Superior temporal gyrus (tissue), 1 donor: ENCODE results near the gene GGT1.
A peak's percentile ranks its signal among the peaks of the same experiment; 100 is the strongest.
"Not testable (repeated sequence)": the region's sequence is repeated elsewhere in the genome, so short reads cannot be mapped to it uniquely, and the experiment has no call there.

ENCODE experiments used
- DNase-seq: peaks from one replicate; pipeline ENCODE4 v3.0.0-alpha.2; 2016; ENCODE audit errors: extremely low spot score

GGT1 gene

DNA sequence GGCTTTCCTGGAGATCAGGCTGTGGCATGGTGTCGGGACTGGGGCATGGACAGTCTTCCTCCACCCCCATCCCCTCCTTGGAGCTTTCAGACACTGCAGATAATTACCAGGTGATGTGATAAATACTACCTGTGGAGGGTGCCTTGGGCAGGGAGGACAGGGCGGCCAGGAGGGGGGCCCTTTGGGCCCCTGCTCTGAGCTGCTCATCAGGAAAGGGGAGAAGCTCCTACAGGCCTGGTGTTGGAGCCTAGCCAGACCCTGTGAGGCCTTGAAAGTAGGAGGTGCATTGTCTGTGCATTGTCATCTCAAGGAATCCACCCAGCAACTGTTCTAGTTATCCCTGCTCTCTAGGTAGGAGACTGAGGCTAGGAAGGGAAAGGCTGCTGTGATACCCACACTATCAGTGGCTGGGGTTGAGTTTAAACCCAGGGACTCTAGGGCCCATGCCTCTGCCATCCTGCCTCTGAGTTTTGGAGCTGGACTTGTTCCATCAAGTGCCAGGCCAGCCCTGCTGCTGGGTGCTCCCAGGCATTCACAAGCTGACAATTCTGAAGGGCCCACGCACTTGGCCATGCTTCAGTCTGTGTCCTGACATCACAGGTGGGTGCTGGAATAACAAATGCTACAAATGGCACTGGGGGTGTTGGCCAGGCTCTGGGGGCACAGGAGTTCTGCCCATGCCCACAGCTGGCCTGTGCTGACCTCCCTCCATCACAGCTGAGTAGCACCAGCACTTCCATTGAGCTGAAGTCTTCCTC is 2.9 kb upstream of the GGT1 start:
- not testable (repeated sequence) for DNase-seq

DNA sequence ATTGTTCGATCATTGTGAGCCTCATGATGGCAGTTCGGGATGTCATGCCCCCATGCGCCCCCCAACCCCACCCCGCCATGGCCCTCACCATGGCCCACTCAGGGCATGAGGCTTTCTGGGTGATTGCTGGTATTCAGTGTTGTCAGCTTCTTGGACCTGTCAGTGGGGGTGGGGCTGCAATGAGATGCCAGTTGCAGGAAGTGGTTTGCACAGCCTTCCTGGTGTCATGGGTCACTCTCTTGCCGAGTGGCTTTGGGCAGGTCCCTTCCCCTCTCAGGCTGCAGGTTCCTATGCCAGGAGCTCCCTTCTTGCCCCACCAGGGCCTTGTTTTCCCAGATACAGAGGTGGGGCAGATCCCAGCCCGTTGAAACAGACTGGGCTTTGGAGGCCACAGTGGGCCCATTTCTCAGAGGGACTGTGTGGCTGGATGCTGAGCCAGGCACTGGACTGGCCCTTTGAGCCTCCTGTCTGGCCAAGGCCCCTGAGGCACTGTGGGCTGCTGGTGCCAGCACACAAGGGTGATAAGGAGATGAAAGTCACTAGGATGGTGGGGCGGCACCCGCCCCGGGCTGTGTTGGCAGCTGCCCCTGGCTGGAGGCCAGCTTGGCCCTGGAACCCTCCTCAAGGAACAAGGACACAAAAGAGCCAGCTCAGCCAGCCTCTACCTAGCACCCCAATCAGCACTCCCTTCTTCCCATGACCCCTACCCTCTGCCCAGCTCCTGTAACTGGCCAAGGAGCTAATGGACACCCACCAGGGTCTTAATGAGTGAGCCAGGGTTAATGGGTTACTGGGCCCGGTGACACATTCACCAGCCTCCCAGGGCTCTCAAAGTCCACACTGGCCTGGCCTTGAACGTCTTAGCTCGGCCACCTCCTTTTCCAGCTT is 1.5 kb upstream of the GGT1 start:
- DNase-seq, result no peak

DNA sequence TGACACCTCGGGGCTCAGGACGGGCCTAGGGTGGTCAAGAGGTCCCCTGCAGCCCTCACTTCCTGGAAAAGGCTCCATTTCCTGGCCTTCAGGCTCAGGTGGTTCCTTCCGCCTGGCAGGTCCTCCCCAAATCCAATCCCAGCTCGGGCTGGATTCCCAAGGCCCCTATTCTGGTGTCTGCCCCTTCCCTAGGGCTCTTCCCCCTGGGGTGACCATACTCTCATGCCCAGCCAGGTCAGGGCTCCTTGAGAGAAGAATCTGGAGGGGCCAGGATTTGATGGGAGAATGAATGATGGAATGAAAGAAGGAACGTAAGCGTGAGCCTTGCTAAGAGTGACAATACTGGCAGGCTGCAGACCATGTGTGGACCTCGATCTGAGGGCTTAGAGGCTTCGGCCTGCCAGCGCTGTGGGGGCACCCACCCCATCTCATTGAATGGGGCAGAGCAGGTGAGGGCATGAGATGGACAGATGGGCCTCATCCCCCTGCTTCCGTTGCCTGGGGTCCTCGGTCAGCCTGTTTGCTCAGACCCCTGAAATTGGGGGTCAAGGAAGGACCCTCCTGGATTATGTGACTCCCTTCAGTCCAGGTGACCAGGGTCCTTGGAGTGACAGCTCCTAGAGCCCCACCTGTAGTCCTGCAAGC is 766 bp upstream of the GGT1 start:
- DNase-seq, result not testable (repeated sequence)

DNA sequence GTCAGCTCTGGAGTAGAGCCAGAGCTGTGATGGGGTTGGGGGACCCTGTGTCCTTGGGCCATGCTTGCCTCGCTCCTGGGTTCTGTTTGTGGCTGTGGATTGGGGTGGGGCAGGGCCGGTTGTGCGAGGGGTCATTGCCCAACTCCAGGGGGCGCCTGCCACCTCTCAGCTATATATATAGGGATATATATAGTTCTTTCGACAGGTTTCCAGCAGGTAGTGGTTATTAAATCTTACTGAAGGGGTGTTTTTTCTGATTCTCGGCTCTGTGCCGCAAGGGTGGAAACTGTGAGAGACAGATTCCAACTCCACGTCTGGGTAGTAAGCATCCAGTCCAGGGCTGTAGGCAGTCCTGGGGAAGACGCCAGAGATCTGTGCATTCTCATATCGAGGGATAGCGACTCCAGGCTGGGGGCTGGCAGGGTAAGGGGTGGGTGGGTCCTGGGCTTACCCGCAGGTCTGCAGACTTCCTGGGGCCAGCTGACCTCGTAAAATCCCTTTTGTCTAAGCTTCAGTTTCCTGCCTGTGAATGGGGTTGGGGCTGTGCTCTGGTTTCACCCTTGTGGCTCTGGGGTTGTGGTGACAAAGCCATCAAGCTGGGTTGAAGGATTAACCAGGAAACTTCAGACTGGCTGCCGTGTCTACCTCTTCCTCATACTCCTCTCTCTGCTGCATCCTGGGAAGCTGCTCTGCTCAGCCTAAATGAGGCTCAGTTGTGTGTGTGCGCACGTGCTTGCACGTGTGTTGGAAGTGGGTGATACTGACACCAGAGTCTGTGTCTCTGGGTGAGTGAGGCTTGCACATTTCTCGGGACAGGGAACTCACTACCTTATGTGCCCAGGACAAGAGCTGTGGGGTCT is 1.0 kb downstream of the GGT1 start:
- not testable (repeated sequence) for DNase-seq

DNA sequence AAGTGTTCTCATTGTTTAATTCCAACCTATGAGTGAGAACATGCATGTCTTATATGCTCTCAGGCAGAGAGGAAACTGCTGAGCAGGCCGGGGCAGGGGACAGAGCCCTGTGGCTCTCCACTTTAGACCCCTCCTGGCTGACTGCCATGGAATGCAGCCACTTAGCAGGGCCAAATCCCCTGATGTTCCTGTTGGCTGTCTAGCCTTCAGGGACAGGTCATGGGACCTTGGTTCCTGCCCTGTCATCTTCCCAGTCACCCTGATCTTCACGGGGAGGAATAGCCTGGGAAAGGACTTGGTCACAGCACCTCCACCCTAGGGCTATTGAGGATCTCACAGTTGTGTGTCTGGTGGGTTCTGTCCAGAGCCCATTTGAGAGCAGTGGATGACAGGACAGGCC is 3.3 kb downstream of the GGT1 start:
- not testable (repeated sequence) for DNase-seq

DNA sequence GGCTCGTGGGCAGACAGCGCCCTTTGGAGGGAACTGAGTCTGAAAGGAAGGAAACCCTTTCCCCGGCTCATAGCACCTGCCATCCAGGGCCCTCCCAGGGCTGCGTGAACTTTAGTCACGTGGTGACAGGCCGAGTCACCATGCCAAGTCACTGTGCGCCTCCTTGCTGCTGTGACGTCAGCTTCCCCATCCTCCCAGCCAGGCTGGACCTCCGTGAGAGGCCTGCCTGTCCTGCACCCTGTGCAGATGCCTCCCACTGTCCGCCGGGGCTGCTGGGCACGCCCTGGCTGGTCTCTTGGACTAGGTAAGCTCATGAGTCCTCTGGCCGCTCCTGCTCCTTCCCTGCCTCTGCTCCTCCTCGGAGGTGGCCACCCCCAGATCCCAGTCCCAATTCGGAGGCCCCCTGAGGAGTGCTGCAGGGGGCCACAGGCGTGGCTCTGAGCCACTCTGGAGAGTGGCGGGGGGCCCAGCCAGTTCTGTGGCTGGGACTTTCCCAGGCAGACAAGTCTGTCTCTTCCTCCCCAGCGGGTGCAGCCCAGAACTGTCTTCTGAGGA is 4.5 kb downstream of the GGT1 start:
- not testable (repeated sequence) for DNase-seq

DNA sequence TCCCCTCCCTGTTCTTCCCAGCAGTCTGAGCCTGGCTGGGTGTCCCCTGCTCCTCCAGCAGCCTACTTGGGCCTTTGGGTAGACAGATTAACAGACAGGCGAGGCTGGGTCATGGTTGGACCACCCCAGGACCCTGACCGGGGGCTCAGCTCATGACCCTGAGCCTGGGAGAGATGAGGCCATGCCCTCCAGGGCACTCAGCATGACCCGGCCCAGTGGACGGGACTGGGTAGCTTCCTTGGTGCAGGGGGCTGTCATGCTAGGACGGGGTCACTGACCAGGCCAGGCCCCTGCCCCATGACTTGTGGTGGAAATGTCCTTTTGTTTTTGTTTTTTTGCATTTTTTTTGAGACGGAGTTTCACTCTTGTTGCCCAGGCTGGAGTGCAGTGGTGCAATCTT is 5.3 kb downstream of the GGT1 start:
- DNase-seq, result not testable (repeated sequence)

DNA sequence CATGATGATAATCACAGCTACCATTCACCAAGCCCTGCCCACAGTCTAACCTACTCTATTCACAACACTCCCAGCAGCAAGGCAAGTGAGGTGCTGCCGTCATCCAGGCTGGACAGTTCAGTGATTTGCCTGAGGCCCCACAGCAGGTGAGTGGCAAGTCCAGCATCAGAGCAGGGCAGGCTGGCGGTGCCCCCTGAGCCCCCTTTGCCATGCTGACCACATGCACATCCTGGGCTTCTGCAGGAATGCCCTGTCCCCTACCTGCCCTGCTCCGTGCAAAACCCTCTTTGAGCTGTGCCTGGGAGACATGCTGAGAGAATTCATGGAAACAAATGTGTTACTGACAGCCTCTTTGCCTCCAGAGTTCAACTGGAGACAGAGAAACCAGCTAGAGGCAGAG is 6.9 kb downstream of the GGT1 start:
- not testable (repeated sequence) for DNase-seq

DNA sequence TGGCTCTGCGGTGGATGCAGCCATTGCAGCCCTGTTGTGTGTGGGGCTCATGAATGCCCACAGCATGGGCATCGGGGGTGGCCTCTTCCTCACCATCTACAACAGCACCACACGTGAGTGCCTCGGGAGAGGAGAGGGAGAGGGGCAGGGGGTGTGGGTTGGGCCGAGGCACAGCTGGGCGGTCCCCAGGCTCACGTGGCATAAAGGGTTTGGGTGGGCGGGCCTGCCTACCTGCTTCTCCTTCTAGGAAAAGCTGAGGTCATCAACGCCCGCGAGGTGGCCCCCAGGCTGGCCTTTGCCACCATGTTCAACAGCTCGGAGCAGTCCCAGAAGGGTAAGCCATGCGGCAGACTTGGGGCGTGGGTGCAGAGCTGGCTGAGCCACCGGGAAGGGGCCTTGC is 11.8 kb downstream of the GGT1 start:
- DNase-seq, result not testable (repeated sequence)

DNA sequence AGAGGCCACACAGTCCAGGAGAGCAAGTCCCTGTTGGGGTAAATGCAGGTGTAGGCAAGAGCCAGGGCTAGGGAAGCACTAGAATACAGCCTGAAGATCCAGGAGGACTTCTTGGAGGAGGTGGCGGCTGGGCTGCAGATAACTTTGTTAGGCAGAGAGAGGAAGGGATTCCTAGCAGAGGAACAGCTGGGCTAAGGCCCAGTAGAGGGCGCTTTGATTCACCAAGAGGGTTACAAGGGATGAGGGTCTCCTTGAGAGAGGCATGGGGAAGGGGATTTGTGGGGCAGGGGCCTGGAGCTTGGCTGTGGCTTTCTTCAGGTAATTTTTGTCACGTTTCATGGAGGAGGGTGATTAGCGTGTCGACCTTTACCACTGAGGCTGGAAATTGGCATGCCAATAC is 18.3 kb downstream of the GGT1 start:
- not testable (repeated sequence) for DNase-seq

DNA sequence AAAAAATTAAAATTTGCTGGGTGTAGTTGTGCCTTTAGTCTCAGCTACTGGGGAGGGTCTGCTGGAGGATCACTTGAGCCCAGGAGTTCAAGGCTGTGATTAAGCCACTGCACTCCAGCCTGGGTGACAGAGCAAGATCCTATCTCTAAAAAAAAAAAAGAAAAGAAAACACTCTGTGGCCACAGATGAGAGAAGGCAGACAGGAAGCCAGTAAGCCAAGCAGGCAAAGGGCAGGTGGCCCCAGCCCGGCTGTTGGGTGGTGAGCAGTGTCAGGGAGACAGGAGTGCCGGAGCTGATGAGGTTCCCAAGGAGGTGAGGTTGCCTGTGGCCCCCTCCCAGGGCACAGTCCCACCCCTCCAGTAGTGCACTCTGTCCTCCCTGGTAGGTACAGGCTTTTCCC is 19.6 kb downstream of the GGT1 start:
- DNase-seq, result not testable (repeated sequence)

DNA sequence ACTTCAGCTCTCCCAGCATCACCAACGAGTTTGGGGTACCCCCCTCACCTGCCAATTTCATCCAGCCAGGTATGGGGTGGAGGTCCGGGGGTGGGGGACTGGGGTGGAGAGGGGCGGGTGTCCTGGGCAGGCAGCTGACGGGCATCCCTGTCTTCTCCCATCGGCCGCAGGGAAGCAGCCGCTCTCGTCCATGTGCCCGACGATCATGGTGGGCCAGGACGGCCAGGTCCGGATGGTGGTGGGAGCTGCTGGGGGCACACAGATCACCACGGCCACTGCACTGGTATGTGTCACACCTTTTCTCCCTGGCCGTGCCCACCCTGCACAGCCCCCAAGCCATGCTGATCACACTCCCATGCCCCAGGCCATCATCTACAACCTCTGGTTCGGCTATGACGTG is 24.9 kb downstream of the GGT1 start:
- DNase-seq, result not testable (repeated sequence)

DNA sequence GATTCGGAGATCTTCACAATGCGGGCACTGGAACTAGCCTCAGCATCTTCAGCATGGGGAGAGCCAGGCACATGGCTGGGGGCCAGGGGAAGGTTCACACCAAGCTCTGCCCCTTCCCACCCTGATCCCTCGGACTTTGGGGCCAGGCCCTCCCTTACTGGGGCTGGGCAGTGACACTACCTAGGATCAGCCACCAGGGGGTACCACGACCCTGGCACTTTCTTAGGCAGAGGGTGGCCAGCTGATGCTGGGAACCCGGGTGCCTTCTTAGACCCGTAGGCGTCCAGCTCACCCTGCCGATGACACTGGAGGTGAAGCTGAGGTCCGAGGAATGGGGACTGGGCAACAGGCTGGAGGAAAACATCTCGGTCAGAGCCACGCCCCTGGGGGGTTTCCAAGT is 26.1 kb downstream of the GGT1 start:
- DNase-seq, result peak; percentile 5

DNA sequence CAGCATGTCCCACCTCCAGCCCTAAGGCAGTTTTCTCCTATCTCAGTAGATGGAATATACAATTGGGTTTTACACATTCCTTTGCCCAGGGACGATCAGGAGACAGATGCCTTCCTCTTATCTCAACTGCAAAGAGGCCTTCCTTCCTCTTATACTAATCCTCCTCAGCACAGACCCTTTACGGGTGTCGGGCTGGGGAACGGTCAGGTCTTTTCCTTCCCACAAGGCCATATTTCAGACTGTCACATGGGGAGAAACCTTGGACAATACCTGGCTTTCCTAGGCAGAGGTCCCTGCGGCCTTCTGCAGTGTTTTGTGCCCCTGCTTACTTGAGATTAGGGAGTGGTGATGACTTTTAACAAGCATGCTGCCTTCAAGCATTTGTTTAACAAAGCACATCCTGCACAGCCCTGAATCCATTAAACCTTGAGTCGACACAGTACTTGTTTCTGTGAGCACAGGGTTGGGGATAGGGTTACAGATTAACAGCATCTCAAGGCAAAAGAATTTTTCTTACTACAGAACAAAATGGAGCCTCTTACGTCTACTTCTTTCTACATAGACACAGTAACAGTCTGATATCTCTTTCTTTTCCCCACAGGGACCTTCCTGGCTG is 27.9 kb downstream of the GGT1 start:
- not testable (repeated sequence) for DNase-seq

DNA sequence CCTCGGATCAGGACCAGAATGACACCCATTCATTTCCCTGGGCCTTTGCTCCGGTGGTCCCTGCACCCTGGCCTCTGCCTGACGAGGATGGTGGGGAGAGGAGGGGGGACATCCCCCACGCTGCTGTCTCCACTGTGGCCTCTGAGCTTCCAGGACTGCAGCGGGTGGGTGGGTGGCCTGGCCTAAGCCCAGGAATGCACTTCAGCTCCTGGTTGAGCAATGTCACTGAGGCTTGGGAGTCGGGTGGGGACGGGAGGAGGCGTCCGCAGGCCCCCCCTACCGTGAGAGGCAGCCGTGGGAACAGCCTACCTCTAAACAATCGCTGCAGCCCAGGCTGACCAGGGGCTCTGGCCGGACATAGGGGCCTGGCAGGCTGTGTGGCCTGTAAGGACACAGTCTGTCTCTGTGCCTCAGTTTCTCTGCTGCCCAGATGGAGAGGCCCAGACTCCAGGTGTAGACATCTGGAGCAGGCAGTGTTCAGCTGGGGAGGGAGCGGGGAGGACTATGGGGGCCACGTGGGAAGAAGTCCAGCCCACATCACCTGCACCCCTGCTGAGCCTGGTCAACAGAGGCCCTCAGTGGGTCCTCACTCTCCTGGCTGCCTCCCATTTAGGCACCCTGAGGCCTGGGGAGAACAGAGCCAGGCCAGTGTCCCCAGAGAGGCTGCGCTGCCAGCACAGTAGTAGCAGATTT is 28.6 kb downstream of the GGT1 start:
- DNase-seq, result not testable (repeated sequence)

DNA sequence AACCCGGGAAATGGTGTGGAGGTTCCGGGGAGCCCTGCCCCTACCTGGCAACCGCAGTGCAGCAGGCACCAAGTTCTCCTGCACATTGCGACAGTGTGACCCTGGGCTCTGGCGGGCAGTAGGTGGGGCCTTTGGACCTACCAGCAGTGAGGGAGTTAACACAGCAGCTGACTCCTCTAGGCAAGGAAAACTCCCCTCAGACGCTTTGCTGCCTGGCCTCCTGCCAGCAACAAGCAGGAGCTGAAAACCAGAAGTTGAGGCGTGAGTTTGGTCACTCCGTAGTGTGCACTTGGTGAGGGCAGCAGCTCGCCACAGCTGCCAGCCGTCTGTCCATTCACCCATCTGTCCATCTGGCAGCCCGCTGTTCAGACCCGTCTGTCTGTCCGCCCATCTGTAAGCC is 29.6 kb downstream of the GGT1 start:
- not testable (repeated sequence) for DNase-seq

DNA sequence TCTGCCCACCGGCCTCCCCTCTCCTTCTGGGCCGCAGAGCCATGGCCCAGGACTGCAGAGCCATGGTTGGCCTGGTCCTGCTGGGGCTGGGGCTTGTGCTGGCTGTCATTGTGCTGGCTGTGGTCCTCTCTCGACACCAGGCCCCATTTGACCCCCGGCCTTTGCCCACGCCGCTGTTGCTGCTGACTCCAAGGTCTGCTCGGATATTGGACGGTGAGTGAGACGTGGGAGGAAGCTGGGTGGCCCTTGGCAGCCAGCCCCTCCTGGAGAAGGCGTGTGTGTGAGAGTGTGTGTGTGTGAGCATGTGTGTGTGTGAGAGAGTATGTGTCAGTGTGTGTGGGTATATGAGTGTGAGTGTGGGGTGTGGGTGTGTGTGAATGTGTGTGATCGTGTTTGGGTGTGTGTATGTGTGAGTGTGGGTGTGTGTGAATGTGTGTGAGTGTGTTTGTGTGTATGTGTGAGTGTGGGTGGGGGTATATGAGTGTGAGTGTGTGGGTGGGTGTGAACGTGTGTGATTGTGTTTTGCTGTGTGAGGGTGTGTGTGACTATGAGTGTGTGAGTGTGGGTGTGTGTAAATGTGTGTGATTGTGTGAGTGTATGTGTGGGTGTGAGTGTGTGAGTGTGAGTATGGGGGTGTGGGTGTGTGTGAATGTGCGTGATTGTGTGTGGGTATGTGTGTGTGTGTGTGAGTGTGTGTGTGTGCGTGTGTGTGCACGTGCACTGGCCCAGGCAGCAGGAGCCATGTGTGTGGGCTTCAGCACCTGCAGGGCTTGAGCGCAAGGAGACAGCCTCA is 30.4 kb downstream of the GGT1 start:
- DNase-seq, result not testable (repeated sequence)

DNA sequence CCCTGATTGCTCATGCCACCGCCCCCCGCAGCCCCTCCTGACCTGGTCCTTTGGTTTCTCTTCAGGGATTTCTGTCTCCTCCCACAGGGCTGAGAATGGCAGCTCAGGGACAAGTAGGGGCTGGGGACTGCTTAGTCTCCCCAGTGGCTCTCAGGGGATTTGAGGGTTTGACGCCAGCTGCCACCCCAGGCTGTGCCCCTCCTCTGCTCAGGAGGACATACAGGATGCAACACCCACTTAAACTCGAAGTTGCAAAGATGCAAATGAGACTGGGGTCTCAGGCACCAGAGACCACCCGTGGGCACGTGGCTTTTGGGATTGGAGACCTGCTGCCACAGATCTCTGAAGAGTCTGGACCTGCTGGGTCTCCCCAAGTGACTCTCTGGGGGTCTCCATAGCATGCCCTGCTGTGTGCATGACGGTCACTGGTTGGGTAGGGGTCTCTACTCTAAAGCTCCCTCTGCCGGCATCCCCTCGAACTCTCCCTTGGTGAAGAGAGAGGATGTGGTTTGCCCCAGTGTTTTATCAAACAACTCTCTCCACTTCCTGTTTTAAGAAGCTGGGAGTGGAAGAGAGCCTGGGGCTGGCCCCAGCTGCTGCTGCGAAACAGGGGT is 31.9 kb downstream of the GGT1 start:
- not testable (repeated sequence) for DNase-seq

DNA sequence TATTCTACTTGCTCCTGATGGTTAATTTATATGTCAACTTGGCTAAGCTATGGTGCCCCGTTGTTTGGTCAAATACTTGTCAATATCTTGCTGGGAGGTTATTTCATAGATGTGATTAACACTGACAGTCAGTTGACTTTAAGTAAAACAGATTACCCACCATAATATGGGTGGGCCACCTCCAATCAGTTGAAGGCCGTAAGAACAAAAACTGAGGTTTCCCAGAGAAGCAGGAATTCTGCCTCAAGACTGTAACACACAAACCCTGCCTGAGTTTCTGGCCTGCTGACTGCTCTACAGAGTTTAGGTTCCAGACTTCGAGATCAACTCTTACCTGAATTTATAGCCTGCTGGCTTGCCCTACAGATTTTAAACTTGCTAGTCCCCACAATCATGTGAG is 33.5 kb downstream of the GGT1 start:
- not testable (repeated sequence) for DNase-seq
